HepG2 (cell line): ENCODE measurements around the gene SMIM29. TPM values are rescaled to one million over a fixed set of nuclear protein-coding genes. Genes with fewer than 3 reads are reported as not detected.

Experiments used
- AGO1 ChIP-seq: fragments of 200-400 bp; formaldehyde crosslinking; IDR thresholded peaks from 2 replicates; pipeline ENCODE4 v1.6.1; 2017; ENCODE audit warnings: mild to moderate bottlenecking, low read depth, low read length, moderate library complexity; ENCODE audit not compliant: poor library complexity, severe bottlenecking
- AGO2 ChIP-seq: fragments of 200-400 bp; formaldehyde crosslinking; optimal IDR thresholded peaks from 2 replicates; pipeline ENCODE3; 2017; ENCODE audit warnings: mild to moderate bottlenecking, low read depth, low read length, moderate library complexity
- GABPB1 ChIP-seq: IDR thresholded peaks from 2 replicates; pipeline ENCODE4 v1.6.1; 2016; ENCODE audit warnings: mild to moderate bottlenecking, missing genetic modification reagents, moderate library complexity, missing compliant biosample characterization
- GATAD2A ChIP-seq: IDR thresholded peaks from 2 replicates; pipeline ENCODE4 v1.6.1; 2016
- XRCC5 ChIP-seq: fragments of 200-400 bp; formaldehyde crosslinking; optimal IDR thresholded peaks from 2 replicates; pipeline ENCODE3; 2017; ENCODE audit warnings: mild to moderate bottlenecking, low read length
- ZBTB44 ChIP-seq: sonication (generic); formaldehyde crosslinking; IDR thresholded peaks from 2 replicates; pipeline ENCODE4 v1.4.0; 2020; ENCODE audit warnings: missing genetic modification reagents
- ZBTB7B ChIP-seq: sonication (generic); formaldehyde crosslinking; IDR thresholded peaks from 2 replicates; pipeline ENCODE4 v1.4.0; 2020; ENCODE audit warnings: missing genetic modification reagents
- ZFP41 ChIP-seq: sonication (generic); formaldehyde crosslinking; IDR thresholded peaks from 2 replicates; pipeline ENCODE4 v1.4.0; 2020; ENCODE audit warnings: mild to moderate bottlenecking, missing genetic modification reagents, borderline replicate concordance
- ZNF136 ChIP-seq: sonication (generic); formaldehyde crosslinking; IDR thresholded peaks from 2 replicates; pipeline ENCODE4 v1.8.1; 2022; ENCODE audit warnings: low read depth, mild to moderate bottlenecking, moderate library complexity, missing genetic modification reagents
- ZNF235 ChIP-seq: sonication (generic); formaldehyde crosslinking; IDR thresholded peaks from 2 replicates; pipeline ENCODE4 v1.8.1; 2023; ENCODE audit warnings: mild to moderate bottlenecking, missing genetic modification reagents, borderline replicate concordance
- ZNF260 ChIP-seq: sonication (generic); formaldehyde crosslinking; IDR thresholded peaks from 2 replicates; pipeline ENCODE4 v1.4.0; 2020; ENCODE audit warnings: missing genetic modification reagents, low read depth, mild to moderate bottlenecking, borderline replicate concordance
- ZNF446 ChIP-seq: sonication (generic); formaldehyde crosslinking; IDR thresholded peaks from 2 replicates; pipeline ENCODE4 v1.5.0; 2020; ENCODE audit warnings: mild to moderate bottlenecking, missing genetic modification reagents
- ZNF605 ChIP-seq: sonication (generic); formaldehyde crosslinking; IDR thresholded peaks from 2 replicates; pipeline ENCODE4 v1.8.0; 2022; ENCODE audit warnings: mild to moderate bottlenecking, missing genetic modification reagents
- ZNF713 ChIP-seq: sonication (generic); formaldehyde crosslinking; IDR thresholded peaks from 2 replicates; pipeline ENCODE4 v1.4.0; 2020; ENCODE audit warnings: mild to moderate bottlenecking, missing genetic modification reagents
- ZNF776 ChIP-seq: sonication (generic); formaldehyde crosslinking; IDR thresholded peaks from 2 replicates; pipeline ENCODE4 v1.4.0; 2020; ENCODE audit warnings: mild to moderate bottlenecking, missing genetic modification reagents
- ZNF777 ChIP-seq: sonication (generic); formaldehyde crosslinking; IDR thresholded peaks from 2 replicates; pipeline ENCODE4 v1.4.0; 2020; ENCODE audit warnings: missing genetic modification reagents
- ZSCAN12 ChIP-seq: sonication (generic); formaldehyde crosslinking; IDR thresholded peaks from 2 replicates; pipeline ENCODE4 v1.9.0; 2021; ENCODE audit warnings: mild to moderate bottlenecking, missing genetic modification reagents
- ZSCAN31 ChIP-seq: sonication (generic); formaldehyde crosslinking; IDR thresholded peaks from 2 replicates; pipeline ENCODE4 v1.5.0; 2020; ENCODE audit warnings: low read depth, mild to moderate bottlenecking, missing genetic modification reagents
- ZSCAN9 ChIP-seq: IDR thresholded peaks from 2 replicates; pipeline ENCODE4 v1.6.1; 2016; ENCODE audit warnings: borderline replicate concordance
- polyA plus RNA-seq, 8 experiments: library from polyadenylated mRNA; depleted of rRNA in 3 of 8; stranded (reverse) in 7 of 8; unstranded in 1 of 8; fragments of >200 nt; fragmentation: Illumina TruSeq in 4 of 8; extraction: Trizol in 4 of 8; gene quantifications; 2 replicates each; pipeline versions ENCODE4 v1.2.1 to v1.2.3, GENCODE V29; 2011 to 2016; ENCODE audit warnings: low read depth in 4 of 8, missing spikeins in 1 of 8, mixed read lengths in 1 of 8; ENCODE audit not compliant: insufficient read depth in 1 of 8
- total RNA-seq, 5 experiments: library from RNA; depleted of rRNA; stranded (reverse); fragments of >200 nt; fragmentation: Illumina TruSeq; extraction: Trizol; gene quantifications; 2 replicates each; pipeline ENCODE4 v1.2.3, GENCODE V29; 2016; ENCODE audit warnings: low read depth in 1 of 5
- TF ChIP-seq, protein P1 (sequence below): sonication (generic); formaldehyde crosslinking; IDR thresholded peaks from 2 replicates; pipeline ENCODE4 v1.4.0; 2020; ENCODE audit warnings: missing genetic modification reagents
- TF ChIP-seq, protein P2 (sequence below): IDR thresholded peaks from 2 replicates; pipeline ENCODE4 v1.6.1; 2018; ENCODE audit warnings: missing genetic modification reagents, mild to moderate bottlenecking, missing compliant biosample characterization

SMIM29 gene
- total and polyA plus RNA-seq, 2 of the 13 experiments (the other 11 are each of a cell fraction or from before 2014, with no cell fraction given): 8.8 to 15.3 TPM

- TF ChIP-seq ZBTB44 (CRISPR knock-in tag): no peak
- TF ChIP-seq GABPB1 (CRISPR knock-in tag): peak; percentile 64; the same call in 1 of the 2 replicates
- TF ChIP-seq, protein P1, sequence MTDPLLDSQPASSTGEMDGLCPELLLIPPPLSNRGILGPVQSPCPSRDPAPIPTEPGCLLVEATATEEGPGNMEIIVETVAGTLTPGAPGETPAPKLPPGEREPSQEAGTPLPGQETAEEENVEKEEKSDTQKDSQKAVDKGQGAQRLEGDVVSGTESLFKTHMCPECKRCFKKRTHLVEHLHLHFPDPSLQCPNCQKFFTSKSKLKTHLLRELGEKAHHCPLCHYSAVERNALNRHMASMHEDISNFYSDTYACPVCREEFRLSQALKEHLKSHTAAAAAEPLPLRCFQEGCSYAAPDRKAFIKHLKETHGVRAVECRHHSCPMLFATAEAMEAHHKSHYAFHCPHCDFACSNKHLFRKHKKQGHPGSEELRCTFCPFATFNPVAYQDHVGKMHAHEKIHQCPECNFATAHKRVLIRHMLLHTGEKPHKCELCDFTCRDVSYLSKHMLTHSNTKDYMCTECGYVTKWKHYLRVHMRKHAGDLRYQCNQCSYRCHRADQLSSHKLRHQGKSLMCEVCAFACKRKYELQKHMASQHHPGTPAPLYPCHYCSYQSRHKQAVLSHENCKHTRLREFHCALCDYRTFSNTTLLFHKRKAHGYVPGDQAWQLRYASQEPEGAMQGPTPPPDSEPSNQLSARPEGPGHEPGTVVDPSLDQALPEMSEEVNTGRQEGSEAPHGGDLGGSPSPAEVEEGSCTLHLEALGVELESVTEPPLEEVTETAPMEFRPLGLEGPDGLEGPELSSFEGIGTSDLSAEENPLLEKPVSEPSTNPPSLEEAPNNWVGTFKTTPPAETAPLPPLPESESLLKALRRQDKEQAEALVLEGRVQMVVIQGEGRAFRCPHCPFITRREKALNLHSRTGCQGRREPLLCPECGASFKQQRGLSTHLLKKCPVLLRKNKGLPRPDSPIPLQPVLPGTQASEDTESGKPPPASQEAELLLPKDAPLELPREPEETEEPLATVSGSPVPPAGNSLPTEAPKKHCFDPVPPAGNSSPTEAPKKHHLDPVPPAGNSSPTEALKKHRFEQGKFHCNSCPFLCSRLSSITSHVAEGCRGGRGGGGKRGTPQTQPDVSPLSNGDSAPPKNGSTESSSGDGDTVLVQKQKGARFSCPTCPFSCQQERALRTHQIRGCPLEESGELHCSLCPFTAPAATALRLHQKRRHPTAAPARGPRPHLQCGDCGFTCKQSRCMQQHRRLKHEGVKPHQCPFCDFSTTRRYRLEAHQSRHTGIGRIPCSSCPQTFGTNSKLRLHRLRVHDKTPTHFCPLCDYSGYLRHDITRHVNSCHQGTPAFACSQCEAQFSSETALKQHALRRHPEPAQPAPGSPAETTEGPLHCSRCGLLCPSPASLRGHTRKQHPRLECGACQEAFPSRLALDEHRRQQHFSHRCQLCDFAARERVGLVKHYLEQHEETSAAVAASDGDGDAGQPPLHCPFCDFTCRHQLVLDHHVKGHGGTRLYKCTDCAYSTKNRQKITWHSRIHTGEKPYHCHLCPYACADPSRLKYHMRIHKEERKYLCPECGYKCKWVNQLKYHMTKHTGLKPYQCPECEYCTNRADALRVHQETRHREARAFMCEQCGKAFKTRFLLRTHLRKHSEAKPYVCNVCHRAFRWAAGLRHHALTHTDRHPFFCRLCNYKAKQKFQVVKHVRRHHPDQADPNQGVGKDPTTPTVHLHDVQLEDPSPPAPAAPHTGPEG: peak; percentile 86; the same call in 1 of the 2 replicates
- peak; percentile 30; the same call in 1 of the 2 replicates for TF ChIP-seq GATAD2A (CRISPR knock-in tag)
- 0 out of 2 replicates have a peak, but pooled peaks have one; percentile 36 for TF ChIP-seq ZNF776
- TF ChIP-seq ZNF713: 0 out of 2 replicates have a peak, but pooled peaks have one; percentile 64
- no peak for TF ChIP-seq ZNF260 (CRISPR knock-in tag)
- peak; percentile 44 for TF ChIP-seq XRCC5
- peak; percentile 85 for TF ChIP-seq ZNF235 (CRISPR knock-in tag)
- peak; percentile 62 for TF ChIP-seq AGO2
- no peak for TF ChIP-seq ZNF136 (CRISPR knock-in tag)
- TF ChIP-seq ZFP41: no peak
- TF ChIP-seq, protein P2, sequence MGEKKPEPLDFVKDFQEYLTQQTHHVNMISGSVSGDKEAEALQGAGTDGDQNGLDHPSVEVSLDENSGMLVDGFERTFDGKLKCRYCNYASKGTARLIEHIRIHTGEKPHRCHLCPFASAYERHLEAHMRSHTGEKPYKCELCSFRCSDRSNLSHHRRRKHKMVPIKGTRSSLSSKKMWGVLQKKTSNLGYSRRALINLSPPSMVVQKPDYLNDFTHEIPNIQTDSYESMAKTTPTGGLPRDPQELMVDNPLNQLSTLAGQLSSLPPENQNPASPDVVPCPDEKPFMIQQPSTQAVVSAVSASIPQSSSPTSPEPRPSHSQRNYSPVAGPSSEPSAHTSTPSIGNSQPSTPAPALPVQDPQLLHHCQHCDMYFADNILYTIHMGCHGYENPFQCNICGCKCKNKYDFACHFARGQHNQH: peak; percentile 39; the same call in 1 of the 2 replicates
- peak; percentile 3 for TF ChIP-seq AGO1
- peak; percentile 23; the same call in 1 of the 2 replicates for TF ChIP-seq ZBTB7B (CRISPR knock-in tag)
- TF ChIP-seq ZSCAN31: 0 out of 2 replicates have a peak, but pooled peaks have one; percentile 27
- no peak for TF ChIP-seq ZSCAN12 (CRISPR knock-in tag)
- peak; percentile 54; the same call in 1 of the 2 replicates for TF ChIP-seq ZNF777 (CRISPR knock-in tag)
- peak; percentile 67; the same call in 1 of the 2 replicates for TF ChIP-seq ZNF605 (CRISPR knock-in tag)
- TF ChIP-seq ZSCAN9: 0 out of 2 replicates have a peak, but pooled peaks have one; percentile 35
- TF ChIP-seq ZNF446 (CRISPR knock-in tag): 0 out of 2 replicates have a peak, but pooled peaks have one; percentile 51
These were observed 12.1 kb downstream of the SMIM29 start, which contains the start of gene HMGA1 (continued) for GRCh38 chr6:34236443-34237315.
